22Rv1 (cell line): ENCODE data around the gene MYD88.

Experiments
- ZFX ChIP-seq: fragments of 450-650 bp; IDR thresholded peaks from 2 replicates; pipeline ENCODE4 v1.6.1; 2017; ENCODE audit warnings: antibody characterized with exemption, borderline replicate concordance
- TF ChIP-seq, protein P1 (sequence below): fragments of 450-650 bp; IDR thresholded peaks from 2 replicates; pipeline ENCODE4 v1.5.1; 2017; ENCODE audit warnings: mild to moderate bottlenecking

DNA sequence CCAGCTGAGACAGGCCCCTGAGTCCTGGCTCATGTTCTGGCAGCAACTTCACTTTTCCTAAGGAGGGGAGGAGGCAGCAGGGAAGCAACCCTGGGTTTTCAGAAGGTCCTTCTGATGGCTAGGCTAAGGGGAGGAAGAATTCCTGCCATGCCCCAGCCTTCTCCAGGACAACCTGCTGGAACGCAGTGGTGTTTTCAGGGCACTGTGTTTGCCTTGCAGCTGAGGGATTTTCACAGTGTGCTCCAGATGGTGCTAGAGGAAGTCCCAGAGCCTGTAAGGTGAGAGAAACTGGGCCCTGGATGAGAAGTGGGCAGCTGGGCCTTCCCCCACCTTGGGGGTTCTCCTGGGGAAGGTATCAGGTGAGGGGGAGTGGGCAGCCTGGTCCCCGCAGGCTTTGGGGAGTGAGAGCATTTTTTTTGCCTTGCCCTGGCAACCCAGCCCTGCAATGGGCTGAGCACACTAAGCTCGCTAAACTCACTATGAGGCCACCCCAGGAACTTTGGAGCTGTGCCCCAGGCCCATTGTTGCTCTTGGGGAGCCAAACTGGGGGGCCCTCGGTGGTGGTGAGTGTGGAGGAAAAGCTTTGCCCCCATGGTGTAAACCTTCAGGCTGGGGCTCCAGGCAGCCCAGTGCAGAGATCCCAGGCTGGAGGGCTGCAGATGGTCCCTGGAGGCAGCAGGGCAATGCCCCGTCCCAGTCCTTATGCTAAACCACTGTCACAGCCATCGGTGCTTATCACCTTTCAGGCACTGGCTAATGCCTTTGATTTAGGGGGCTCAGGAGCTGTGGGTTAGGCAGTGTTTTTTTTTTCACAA is 42.6 kb upstream of the MYD88 start:
- TF ChIP-seq, protein P1, sequence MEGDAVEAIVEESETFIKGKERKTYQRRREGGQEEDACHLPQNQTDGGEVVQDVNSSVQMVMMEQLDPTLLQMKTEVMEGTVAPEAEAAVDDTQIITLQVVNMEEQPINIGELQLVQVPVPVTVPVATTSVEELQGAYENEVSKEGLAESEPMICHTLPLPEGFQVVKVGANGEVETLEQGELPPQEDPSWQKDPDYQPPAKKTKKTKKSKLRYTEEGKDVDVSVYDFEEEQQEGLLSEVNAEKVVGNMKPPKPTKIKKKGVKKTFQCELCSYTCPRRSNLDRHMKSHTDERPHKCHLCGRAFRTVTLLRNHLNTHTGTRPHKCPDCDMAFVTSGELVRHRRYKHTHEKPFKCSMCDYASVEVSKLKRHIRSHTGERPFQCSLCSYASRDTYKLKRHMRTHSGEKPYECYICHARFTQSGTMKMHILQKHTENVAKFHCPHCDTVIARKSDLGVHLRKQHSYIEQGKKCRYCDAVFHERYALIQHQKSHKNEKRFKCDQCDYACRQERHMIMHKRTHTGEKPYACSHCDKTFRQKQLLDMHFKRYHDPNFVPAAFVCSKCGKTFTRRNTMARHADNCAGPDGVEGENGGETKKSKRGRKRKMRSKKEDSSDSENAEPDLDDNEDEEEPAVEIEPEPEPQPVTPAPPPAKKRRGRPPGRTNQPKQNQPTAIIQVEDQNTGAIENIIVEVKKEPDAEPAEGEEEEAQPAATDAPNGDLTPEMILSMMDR, result no peak
- no peak for TF ChIP-seq ZFX
